Measurements from ENCODE around the gene TBL2. TPM values are rescaled to one million over a fixed set of nuclear protein-coding genes. Genes with fewer than 3 reads are reported as not detected.

TBL2 gene
- total and polyA plus RNA-seq, 2 experiments from 2014 or later: 6.9 to 27.8 TPM

GRCh38 chr7:73625276-73625675 is 46.9 kb upstream of the TBL2 start:
- no peaks in the 10 kb centered on the region for H3K36me3 ChIP-seq (ENCODE audit: insufficient read depth)
- peaks cover 13% of the 10 kb centered on the region for H3K27me3 ChIP-seq (ENCODE audit: insufficient read depth)
- no peaks in the 10 kb centered on the region for H3K9me2 ChIP-seq (ENCODE audit: insufficient read depth)
- Mint-ChIP-seq H3K9me3 (no peaks in the 10 kb centered on the region; the same call in 2 of the 3 replicates), H3K4me3 (no peak overlapping the region), H3K27me3 (ENCODE audit: insufficient read depth, low read depth, poor library complexity) (peaks cover 26% of the 10 kb centered on the region), H3K27ac (no peak overlapping the region), H3K4me1 (peaks cover 3% of the 10 kb centered on the region; the same call in 2 of the 3 replicates), H3K36me3 (ENCODE audit: low read depth) (no peaks in the 10 kb centered on the region; the same call in 2 of the 3 replicates)
- H4K20me1 ChIP-seq (replicated peaks; ENCODE audit: insufficient read depth): no peaks in the 10 kb centered on the region
- no peak overlapping the region for H3K4me2 ChIP-seq
- no peaks in the 10 kb centered on the region for H3F3A ChIP-seq (replicated peaks; ENCODE audit: low read depth)
- ATAC-seq (no peak), DNase-seq (ENCODE audit: low spot score) (no peak)
- TF ChIP-seq CREB1 (CRISPR knock-in tag; IDR thresholded peaks at IDR 0.05; ENCODE audit: low read depth): no peak
- no peak for TF ChIP-seq REST (IDR thresholded peaks at IDR 0.05; ENCODE audit: unreplicated experiment)
- TF ChIP-seq EZH2phosphoT487 (IDR thresholded peaks at IDR 0.05; ENCODE audit: unreplicated experiment): no peak
- TF ChIP-seq NANOG (IDR thresholded peaks at IDR 0.05; ENCODE audit: borderline replicate concordance): no peak
- TF ChIP-seq ETS1 (IDR thresholded peaks at IDR 0.05): no peak
- TF ChIP-seq ZNF114 (CRISPR knock-in tag; IDR thresholded peaks at IDR 0.05): no peak
- no peak for TF ChIP-seq ZNF462 (CRISPR knock-in tag; IDR thresholded peaks at IDR 0.05)
- no peak for TF ChIP-seq POLR2AphosphoS5 (IDR thresholded peaks at IDR 0.05; ENCODE audit: low read depth)
- no peak for TF ChIP-seq ZNF331 (CRISPR knock-in tag; IDR thresholded peaks at IDR 0.05; ENCODE audit: low read depth)
- TF ChIP-seq JUNB (IDR thresholded peaks at IDR 0.05; ENCODE audit: unreplicated experiment): no peak
- TF ChIP-seq CTCF (conservative IDR thresholded peaks at IDR 0.05; ENCODE audit: low read depth in 2 of 2): no peak
- no peak for TF ChIP-seq EZH2 (IDR thresholded peaks at IDR 0.05; ENCODE audit: low read depth, unreplicated experiment)
- no peak for TF ChIP-seq STAT1 (IDR thresholded peaks at IDR 0.05; ENCODE audit: unreplicated experiment)
- H3K4me1 ChIP-seq (ENCODE audit: insufficient read depth): 0 out of 2 replicates have a peak, but pooled peaks cover 8% of the 10 kb centered on the region
- H3K27ac ChIP-seq (ENCODE audit: low read depth): no peak overlapping the region
- no peak overlapping the region for H3K4me3 ChIP-seq
- H2AFZ ChIP-seq: no peak overlapping the region
- no peaks in the 10 kb centered on the region for H3K79me2 ChIP-seq (replicated peaks; ENCODE audit: insufficient read depth)
